GM12874 (cell line): Measurements from ENCODE around the gene ZNF438.

Experiments used
- CTCF ChIP-seq: IDR thresholded peaks from 2 replicates; pipeline ENCODE4 v1.5.1; 2011; ENCODE audit warnings: low read depth, mild to moderate bottlenecking, control low read depth, low read length, moderate library complexity; ENCODE audit not compliant: insufficient read depth

The ZNF438 gene

GRCh38 chr10:30894221-30894620, 137.4 kb downstream of the ZNF438 start:
- no peak for TF ChIP-seq CTCF

GRCh38 chr10:30893208-30893607, 138.5 kb downstream of the ZNF438 start:
- no peak for TF ChIP-seq CTCF

- TF ChIP-seq CTCF: no peak
Measured at GRCh38 chr10:30887839-30888238, 143.8 kb downstream of the ZNF438 start.

- TF ChIP-seq CTCF: no peak
Measured at GRCh38 chr10:30885423-30885822, 146.2 kb downstream of the ZNF438 start.

GRCh38 chr10:30883751-30884150, 147.9 kb downstream of the ZNF438 start:
- no peak for TF ChIP-seq CTCF

GRCh38 chr10:30883116-30883515, 148.5 kb downstream of the ZNF438 start:
- TF ChIP-seq CTCF: no peak

- TF ChIP-seq CTCF: no peak
Measured at GRCh38 chr10:30882281-30882680, 149.4 kb downstream of the ZNF438 start.

GRCh38 chr10:30878920-30879319, 152.7 kb downstream of the ZNF438 start:
- no peak for TF ChIP-seq CTCF
